Adrenal gland (tissue), 5 donors: Measurements from ENCODE around the gene DUSP16.

Experiments
- POLR2A ChIP-seq, 2 donors: fragments of 450-650 bp; IDR thresholded peaks; one replicate each; pipeline ENCODE4 v1.6.1; 2017; ENCODE audit warnings: antibody characterized with exemption in 2 of 2, mild to moderate bottlenecking in 2 of 2, moderate library complexity in 1 of 2
- TF ChIP-seq, protein P1 (sequence below), 6 experiments: fragments of 450-650 bp in 4 of 6; fragments of 200-600 bp in 2 of 6; sonication (generic) in 1 of 6; IDR thresholded peaks; 1 replicate in 5 of 6; 2 replicates in 1 of 6; pipeline versions ENCODE4 v1.5.1 to v1.8.0; 2016 to 2021; ENCODE audit warnings: antibody characterized with exemption in 6 of 6, mild to moderate bottlenecking in 2 of 6, moderate library complexity in 1 of 6
- donor health status: DM: no; HTN: no; CAD: no.

DNA sequence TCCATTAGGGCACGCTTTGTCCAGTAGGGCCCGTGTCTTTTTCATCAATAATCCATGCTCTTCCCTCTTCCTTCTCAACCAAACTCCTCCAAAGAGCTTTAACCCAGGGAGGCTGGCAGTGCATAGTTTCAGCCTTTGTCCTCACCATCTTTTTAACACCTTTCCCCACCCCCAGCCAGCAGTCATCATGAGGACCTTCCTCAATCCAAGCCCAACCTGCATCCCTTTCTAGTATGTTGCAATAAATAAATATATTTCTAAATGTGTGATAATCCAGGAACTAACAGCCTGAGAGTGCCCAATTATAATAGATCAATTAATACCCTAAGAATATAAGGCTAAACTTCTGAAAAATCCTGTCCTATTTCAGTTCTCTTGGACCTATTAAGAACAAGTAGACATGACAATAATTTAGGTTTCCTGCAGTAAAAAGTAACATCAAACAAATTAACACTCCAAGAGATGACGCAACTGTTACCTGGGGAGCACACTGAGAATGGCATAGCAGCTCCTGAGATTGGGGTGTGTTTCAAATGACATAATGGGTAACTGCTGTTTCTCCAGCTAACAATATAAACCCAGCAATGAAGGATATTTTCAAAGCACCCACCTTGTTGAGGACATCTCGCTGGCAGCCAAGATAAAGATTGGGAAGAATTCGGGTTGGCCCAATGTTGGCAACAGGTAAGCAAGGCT, 62.6 kb downstream of the DUSP16 start:
- TF ChIP-seq POLR2A (IDR thresholded peaks at IDR 0.05) = no peak
- TF ChIP-seq, protein P1, sequence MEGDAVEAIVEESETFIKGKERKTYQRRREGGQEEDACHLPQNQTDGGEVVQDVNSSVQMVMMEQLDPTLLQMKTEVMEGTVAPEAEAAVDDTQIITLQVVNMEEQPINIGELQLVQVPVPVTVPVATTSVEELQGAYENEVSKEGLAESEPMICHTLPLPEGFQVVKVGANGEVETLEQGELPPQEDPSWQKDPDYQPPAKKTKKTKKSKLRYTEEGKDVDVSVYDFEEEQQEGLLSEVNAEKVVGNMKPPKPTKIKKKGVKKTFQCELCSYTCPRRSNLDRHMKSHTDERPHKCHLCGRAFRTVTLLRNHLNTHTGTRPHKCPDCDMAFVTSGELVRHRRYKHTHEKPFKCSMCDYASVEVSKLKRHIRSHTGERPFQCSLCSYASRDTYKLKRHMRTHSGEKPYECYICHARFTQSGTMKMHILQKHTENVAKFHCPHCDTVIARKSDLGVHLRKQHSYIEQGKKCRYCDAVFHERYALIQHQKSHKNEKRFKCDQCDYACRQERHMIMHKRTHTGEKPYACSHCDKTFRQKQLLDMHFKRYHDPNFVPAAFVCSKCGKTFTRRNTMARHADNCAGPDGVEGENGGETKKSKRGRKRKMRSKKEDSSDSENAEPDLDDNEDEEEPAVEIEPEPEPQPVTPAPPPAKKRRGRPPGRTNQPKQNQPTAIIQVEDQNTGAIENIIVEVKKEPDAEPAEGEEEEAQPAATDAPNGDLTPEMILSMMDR (IDR thresholded peaks at IDR 0.05) = no peak
